Heart right ventricle (tissue), 16 donors: ENCODE data around the gene GNPTAB. TPM values are rescaled to one million over a fixed set of nuclear protein-coding genes. Genes with fewer than 3 reads are reported as not detected.
"Not testable (repeated sequence)": the region's sequence is repeated elsewhere in the genome, so short reads cannot be mapped to it uniquely, and the experiment has no call there.

ENCODE experiments used
- ATAC-seq, 8 donors: fragments of 200-7000 bp; cut with Tn5 transposase; one replicate each; pipeline ENCODE4 v1.9.1; 2020; ENCODE audit warnings: mild to moderate bottlenecking in 8 of 8, moderate library complexity in 8 of 8, moderate number of reproducible peaks in 1 of 8
- DNase-seq, 2 donors: peaks; one replicate each; pipeline ENCODE4 v3.0.0-alpha.2; 2020
- H3K27ac ChIP-seq, 10 donors: fragments of 200-600 bp; sonication (generic) in 2 of 10; one replicate each; pipeline versions ENCODE4 v1.5.0 to v1.8.0; 2020 to 2022; ENCODE audit warnings: mild to moderate bottlenecking in 3 of 10
- H3K27me3 ChIP-seq, 7 donors: fragments of 200-600 bp; one replicate each; pipeline ENCODE4 v1.8.0; 2021 to 2022; ENCODE audit warnings: mild to moderate bottlenecking in 2 of 7
- H3K36me3 ChIP-seq, 9 donors: fragments of 200-600 bp; sonication (generic) in 1 of 9; one replicate each; pipeline versions ENCODE4 v1.5.0 to v1.8.0; 2020 to 2022; ENCODE audit warnings: mild to moderate bottlenecking in 2 of 9
- H3K4me1 ChIP-seq, 9 donors: fragments of 200-600 bp; sonication (generic) in 1 of 9; one replicate each; pipeline versions ENCODE4 v1.5.0 to v1.8.0; 2020 to 2022; ENCODE audit warnings: mild to moderate bottlenecking in 4 of 9
- H3K4me3 ChIP-seq, 10 donors: fragments of 200-600 bp; sonication (generic) in 2 of 10; one replicate each; pipeline versions ENCODE4 v1.5.0 to v1.8.0; 2020 to 2022; ENCODE audit warnings: mild to moderate bottlenecking in 7 of 10, moderate library complexity in 2 of 10
- H3K9me3 ChIP-seq, 11 donors: fragments of 200-600 bp in 10 of 11; sonication (generic) in 2 of 11; one replicate each; pipeline versions ENCODE4 v1.5.0 to v1.8.0; 2013 to 2022; ENCODE audit warnings: mild to moderate bottlenecking in 2 of 11, control low read depth in 1 of 11, moderate library complexity in 1 of 11
- CTCF ChIP-seq, 9 donors: fragments of 200-600 bp; sonication (generic) in 2 of 9; IDR thresholded peaks; one replicate each; pipeline versions ENCODE4 v1.5.0 to v1.8.0; 2021 to 2022; ENCODE audit warnings: antibody characterized with exemption in 9 of 9, mild to moderate bottlenecking in 5 of 9, moderate library complexity in 1 of 9
- WGBS, 2 donors: extraction: QIAGEN DNeasy Blood & Tissue Kit; methylation state at CpG; one replicate each; pipeline ENCODE4 v1.1.7; 2013; ENCODE audit warnings: inconsistent platforms in 1 of 2; 5-methylcytosine and 5-hydroxymethylcytosine counted together
- intact Hi-C, 10 donors: fragments of 100-400 bp; cut with DNase I; formaldehyde crosslinking; loops; one replicate each; pipeline versions ENCODE4 v1.11.1 to v1.14.2; 2022
- polyA plus RNA-seq, 2 donors: library from polyadenylated mRNA; stranded (reverse); fragments of 200-250 nt; gene quantifications; one replicate each; pipeline ENCODE4 v1.2.3, GENCODE V29; 2013
- total RNA-seq, 10 donors: library from RNA; stranded (reverse); fragmentation: NEBNext Ultra II Directional in 3 of 10; extraction: Animal tissue kit (Norgen Biotek cat#: 25700) in 3 of 10; gene quantifications; one replicate each; pipeline versions ENCODE4 v1.2.1 to v1.2.4, GENCODE V29; 2021 to 2023
- donor health status: Arrhythmogenic right ventricular cardiomyopathy.
- donor health status: ischemic (EF 13 %, LVEDD 7.1; RV severe dilation, severe dysfunction).
- donor health status: healthy with polysubstance abuse.
- donor health status: DM: no; HTN: yes; CAD: no.
- donor health status: DM: no; HTN: no; CAD: no.
- donor health status: ischemic (EF 25% LVEDD 6.9; RV normal size, moderate dysfunction).
- donor health status: ischemic (EF 25% LVEDD 5.7; RV mildly dilated, moderate dysfunction).
- donor health status: healthy.
- donor health status: DM: yes; HTN: yes; CAD: no.
- donor health status: Ischemic cardiomyopathy.
- donor health status: ischemic (EF 35%, LVEDD 5.7; RV mildly dilated, moderate dysfunction).
- donor health status: nonischemic (EF 11% LVEDD 7.7; RV severe dilation, severe dysfunction).
- donor health status: DM: yes; HTN: yes; CAD: no.
- donor health status: PGD.
- donor health status: ischemic (EF 29% LVEDD 5.4; RV normal size, mild dysfunction).
- donor health status: nonischemic (EF 23%, LVEDD 6.1; RV moderate dilation, normal function).

GNPTAB gene
- total and polyA plus RNA-seq, 12 donors, result 10.5 to 60.6 (median 47.6) TPM

GRCh38 chr12:101866615-101867373 lies 36.0 kb upstream of the GNPTAB start:
- no peaks in the 10 kb centered on the region for H3K36me3 ChIP-seq
- TF ChIP-seq CTCF (IDR thresholded peaks at IDR 0.05), result no peak
- H3K4me3 ChIP-seq, result no peak overlapping the region
- H3K9me3 ChIP-seq, result peaks cover 0 to 19% (median 0%) of the 10 kb centered on the region in 11 donors
- H3K4me1 ChIP-seq, result peaks cover 0 to 7% (median 0%) of the 10 kb centered on the region in 9 donors
- H3K27ac ChIP-seq, result no peak overlapping the region
- intact Hi-C loops, result no loop called here
- DNase-seq (no peak), ATAC-seq (peak in 3 of 8 donors; percentile 19 to 79 (median 71))
- no peaks in the 10 kb centered on the region for H3K27me3 ChIP-seq
- 55 to 56% methylated on average over 13 of the region's 13 CpGs for WGBS, 2 donors

- peaks cover 0 to 11% (median 0%) of the 10 kb centered on the region in 11 donors for H3K9me3 ChIP-seq
- no peaks in the 10 kb centered on the region for H3K36me3 ChIP-seq
- H3K4me3 ChIP-seq, result no peak overlapping the region
- no peak for TF ChIP-seq CTCF (IDR thresholded peaks at IDR 0.05)
- no peak for ATAC-seq
- H3K4me1 ChIP-seq, result peaks cover 0 to 22% (median 0%) of the 10 kb centered on the region in 9 donors
- H3K27me3 ChIP-seq, result no peaks in the 10 kb centered on the region
- intact Hi-C loops, result no loop called here
- DNase-seq, result no peak
- no peak overlapping the region for H3K27ac ChIP-seq
These were observed 33.2 kb upstream of the GNPTAB start for GRCh38 chr12:101863981-101864380.

- ATAC-seq, result no peak
- no peak for TF ChIP-seq CTCF (IDR thresholded peaks at IDR 0.05)
- Histone ChIP-seq H3K4me3 (no peak overlapping the region), H3K27me3 (no peaks in the 10 kb centered on the region), H3K9me3 (peaks cover 0 to 8% (median 0%) of the 10 kb centered on the region in 11 donors), H3K36me3 (no peaks in the 10 kb centered on the region), H3K27ac (no peak overlapping the region), H3K4me1 (peaks cover 0 to 36% (median 0%) of the 10 kb centered on the region in 9 donors)
- intact Hi-C loops, result no loop called here
- no peak for DNase-seq
- WGBS, 2 donors, result 93 to 98% methylated on average over 2 of the region's 2 CpGs
These were observed 31.5 kb upstream of the GNPTAB start for GRCh38 chr12:101862245-101862644.

GRCh38 chr12:101861688-101862087 lies 30.9 kb upstream of the GNPTAB start:
- H3K36me3 ChIP-seq, H3K27me3 ChIP-seq, H3K9me3 ChIP-seq, ATAC-seq, intact Hi-C loops, DNase-seq, H3K4me3 ChIP-seq, H3K27ac ChIP-seq: not testable (repeated sequence)
- 93 to 94% methylated on average over 2 of the region's 2 CpGs for WGBS, 2 donors
- peaks cover 0 to 40% (median 2%) of the 10 kb centered on the region in 9 donors for H3K4me1 ChIP-seq
